Peyer's patch (tissue), 4 donors: ENCODE data around the gene CCDC152.

Source experiments
- POLR2A ChIP-seq, 2 donors: fragments of 450-650 bp; IDR thresholded peaks; one replicate each; pipeline ENCODE4 v1.5.1; 2017; ENCODE audit warnings: antibody characterized with exemption in 2 of 2, mild to moderate bottlenecking in 2 of 2, moderate library complexity in 2 of 2
- TF ChIP-seq, protein P1 (sequence below), 6 experiments: fragments of 450-650 bp in 4 of 6; fragments of 200-600 bp in 2 of 6; sonication (generic) in 1 of 6; IDR thresholded peaks; one replicate each; pipeline ENCODE4 v1.5.1; 2017 to 2019; ENCODE audit warnings: antibody characterized with exemption in 6 of 6, mild to moderate bottlenecking in 3 of 6, moderate library complexity in 1 of 6

DNA sequence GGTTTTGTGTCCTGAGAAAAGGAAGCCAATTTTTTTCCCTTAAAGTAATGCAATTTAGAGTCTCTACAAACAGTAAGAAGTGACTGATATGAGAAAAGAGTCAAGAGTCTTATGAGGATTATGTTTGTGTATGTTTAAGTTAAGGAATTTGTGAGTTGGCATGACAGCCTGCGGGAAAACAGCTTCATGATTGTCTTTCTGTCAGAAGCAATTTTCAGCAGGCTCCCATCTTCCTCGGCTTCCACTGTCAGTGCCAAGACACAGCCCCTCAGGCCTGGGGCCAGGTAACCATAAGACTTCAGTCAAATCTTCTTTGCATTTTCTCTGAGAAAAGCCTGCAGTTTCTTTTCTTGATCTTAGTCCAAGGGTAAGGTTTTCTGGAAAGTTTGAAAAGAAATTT is 72.1 kb downstream of the CCDC152 start:
- no peak for TF ChIP-seq POLR2A (IDR thresholded peaks at IDR 0.05)
- TF ChIP-seq, protein P1, sequence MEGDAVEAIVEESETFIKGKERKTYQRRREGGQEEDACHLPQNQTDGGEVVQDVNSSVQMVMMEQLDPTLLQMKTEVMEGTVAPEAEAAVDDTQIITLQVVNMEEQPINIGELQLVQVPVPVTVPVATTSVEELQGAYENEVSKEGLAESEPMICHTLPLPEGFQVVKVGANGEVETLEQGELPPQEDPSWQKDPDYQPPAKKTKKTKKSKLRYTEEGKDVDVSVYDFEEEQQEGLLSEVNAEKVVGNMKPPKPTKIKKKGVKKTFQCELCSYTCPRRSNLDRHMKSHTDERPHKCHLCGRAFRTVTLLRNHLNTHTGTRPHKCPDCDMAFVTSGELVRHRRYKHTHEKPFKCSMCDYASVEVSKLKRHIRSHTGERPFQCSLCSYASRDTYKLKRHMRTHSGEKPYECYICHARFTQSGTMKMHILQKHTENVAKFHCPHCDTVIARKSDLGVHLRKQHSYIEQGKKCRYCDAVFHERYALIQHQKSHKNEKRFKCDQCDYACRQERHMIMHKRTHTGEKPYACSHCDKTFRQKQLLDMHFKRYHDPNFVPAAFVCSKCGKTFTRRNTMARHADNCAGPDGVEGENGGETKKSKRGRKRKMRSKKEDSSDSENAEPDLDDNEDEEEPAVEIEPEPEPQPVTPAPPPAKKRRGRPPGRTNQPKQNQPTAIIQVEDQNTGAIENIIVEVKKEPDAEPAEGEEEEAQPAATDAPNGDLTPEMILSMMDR (IDR thresholded peaks at IDR 0.05) = no peak
